ENCODE measurements around the gene IZUMO1.
A peak's percentile ranks its signal among the peaks of the same experiment; 100 is the strongest.
"Not testable (repeated sequence)": the region's sequence is repeated elsewhere in the genome, so short reads cannot be mapped to it uniquely, and the experiment has no call there.

IZUMO1 gene

GRCh38 chr19:48746738-48747575, at the start of gene IZUMO1:
IZUMO1 (minus strand) TSS chr19:48746909; CDS start chr19:48745859, 1,050 bp downstream.
- H3K4me3 ChIP-seq (ENCODE audit: low read length) = peak within 1 kb of the TSS; percentile 45
- peak; percentile 83 for DNase-seq (ENCODE audit: low read depth)
- TF ChIP-seq CTCF (IDR thresholded peaks at IDR 0.05; ENCODE audit: insufficient read depth, low read depth, low read length, missing control alignments) = no peak

GRCh38 chr19:48795685-48796070, 49.0 kb upstream of the IZUMO1 start:
- H3K4me3 ChIP-seq (ENCODE audit: low read length) = no peak overlapping the region

GRCh38 chr19:48795055-48795684, 48.5 kb upstream of the IZUMO1 start:
- peak; percentile 86 for TF ChIP-seq CTCF (IDR thresholded peaks at IDR 0.05; ENCODE audit: insufficient read depth, low read depth, low read length, missing control alignments)
- H3K4me3 ChIP-seq (ENCODE audit: low read length) = peak overlapping the region; percentile 52
- DNase-seq (ENCODE audit: low read depth) = peak; percentile 92

More at GRCh38 chr19:48795685-48796070, 49.0 kb upstream of the IZUMO1 start:
- no peak for TF ChIP-seq CTCF (IDR thresholded peaks at IDR 0.05; ENCODE audit: insufficient read depth, low read depth, low read length, missing control alignments)
- no peak for DNase-seq (ENCODE audit: low read depth)

GRCh38 chr19:48794291-48794690, 47.6 kb upstream of the IZUMO1 start:
- no peak for TF ChIP-seq CTCF (IDR thresholded peaks at IDR 0.05; ENCODE audit: insufficient read depth, low read depth, low read length, missing control alignments)
- DNase-seq (ENCODE audit: low read depth) = no peak
- no peak overlapping the region for H3K4me3 ChIP-seq (ENCODE audit: low read length)

- no peak overlapping the region for H3K4me3 ChIP-seq (ENCODE audit: low read length)
- no peak for DNase-seq (ENCODE audit: low read depth)
- no peak for TF ChIP-seq CTCF (IDR thresholded peaks at IDR 0.05; ENCODE audit: insufficient read depth, low read depth, low read length, missing control alignments)
These were observed 46.6 kb upstream of the IZUMO1 start for GRCh38 chr19:48793271-48793670.

GRCh38 chr19:48787331-48787730, 40.6 kb upstream of the IZUMO1 start:
- DNase-seq (ENCODE audit: low read depth) = peak; percentile 61
- H3K4me3 ChIP-seq (ENCODE audit: low read length) = not testable (repeated sequence)

GRCh38 chr19:48786422-48786821, 39.7 kb upstream of the IZUMO1 start:
- DNase-seq (ENCODE audit: low read depth); H3K4me3 ChIP-seq (ENCODE audit: low read length): not testable (repeated sequence)

GRCh38 chr19:48784527-48784926, 37.8 kb upstream of the IZUMO1 start:
- peak; percentile 37 for TF ChIP-seq CTCF (IDR thresholded peaks at IDR 0.05; ENCODE audit: insufficient read depth, low read depth, low read length, missing control alignments)
- DNase-seq (ENCODE audit: low read depth) = no peak
- H3K4me3 ChIP-seq (ENCODE audit: low read length) = no peak overlapping the region

Measured in epithelial cell of esophagus (primary cell).